Psoas muscle (tissue), 8 donors: ENCODE results near the gene LRRK1. TPM values are rescaled to one million over a fixed set of nuclear protein-coding genes. Genes with fewer than 3 reads are reported as not detected.

Experiments
- ATAC-seq, 4 donors: fragments of 200-7000 bp; cut with Tn5 transposase; one replicate each; pipeline ENCODE4 v1.9.1; 2020; ENCODE audit warnings: moderate library complexity in 3 of 4, mild to moderate bottlenecking in 2 of 4
- DNase-seq, 2 donors: peaks; one replicate each; pipeline ENCODE4 v3.0.0-alpha.2; 2020
- H3K27ac ChIP-seq: fragments of 200-600 bp; one replicate; pipeline ENCODE4 v1.8.0; 2022
- H3K27me3 ChIP-seq, 3 donors: fragments of 200-600 bp in 1 of 3; one replicate each; pipeline versions ENCODE4 v1.6.1 to v1.8.0; 2013 to 2022; ENCODE audit warnings: low read length in 2 of 3, mild to moderate bottlenecking in 2 of 3, moderate library complexity in 1 of 3; ENCODE audit not compliant: insufficient read depth in 3 of 3
- H3K36me3 ChIP-seq, 2 donors: fragments of 200-600 bp in 1 of 2; one replicate each; pipeline versions ENCODE4 v1.6.1 to v1.8.0; 2013 to 2022; ENCODE audit warnings: low read depth in 1 of 2, mild to moderate bottlenecking in 1 of 2, moderate library complexity in 1 of 2; ENCODE audit not compliant: insufficient read depth in 1 of 2
- H3K4me1 ChIP-seq: fragments of 200-600 bp; one replicate; pipeline ENCODE4 v1.8.0; 2022
- H3K4me3 ChIP-seq: fragments of 200-600 bp; one replicate; pipeline ENCODE4 v1.8.0; 2022; ENCODE audit warnings: mild to moderate bottlenecking
- H3K9me3 ChIP-seq: fragments of 200-600 bp; one replicate; pipeline ENCODE4 v1.8.0; 2022
- WGBS, 3 donors: extraction: QIAGEN DNeasy Blood & Tissue Kit; methylation state at CpG; one replicate each; pipeline versions ENCODE4 v1.1.6 to v1.1.7; 2013; 5-methylcytosine and 5-hydroxymethylcytosine counted together
- intact Hi-C, 2 donors: fragments of 100-400 bp; cut with DNase I; formaldehyde crosslinking; loops; one replicate each; pipeline versions ENCODE4 v1.11.0 to v1.14.2; 2022
- polyA plus RNA-seq, 3 donors: library from polyadenylated mRNA; stranded (reverse); fragments of 200-250 nt; gene quantifications; one replicate each; pipeline ENCODE4 v1.2.3, GENCODE V29; 2013
- total RNA-seq, 4 donors: library from RNA; stranded (reverse); fragmentation: NEBNext Ultra II Directional in 2 of 4; extraction: Animal tissue kit (Norgen Biotek cat#: 25700) in 2 of 4; gene quantifications; one replicate each; pipeline versions ENCODE4 v1.2.1 to v1.2.4, GENCODE V29; 2021 to 2023
- TF ChIP-seq, protein P1 (sequence below): fragments of 200-600 bp; IDR thresholded peaks from one replicate; pipeline ENCODE4 v1.8.0; 2022; ENCODE audit warnings: antibody characterized with exemption
- donor health status: healthy with polysubstance abuse.
- donor health status: DM: no; HTN: no; CAD: no; lungs with moderate emphysema.
- donor health status: Bipolar disorder and iron deficiency.
- donor health status: healthy.
- donor health status: DM: yes; HTN: yes; CAD: no.
- donor health status: DM: no; HTN: no; CAD: no.
- donor health status: DM: no; HTN: no; CAD: no.
- donor health status: DM: yes; HTN: yes; CAD: no.

The LRRK1 gene
- total and polyA plus RNA-seq, 7 donors, result 0.91 to 7.6 (median 2.6) TPM

DNA sequence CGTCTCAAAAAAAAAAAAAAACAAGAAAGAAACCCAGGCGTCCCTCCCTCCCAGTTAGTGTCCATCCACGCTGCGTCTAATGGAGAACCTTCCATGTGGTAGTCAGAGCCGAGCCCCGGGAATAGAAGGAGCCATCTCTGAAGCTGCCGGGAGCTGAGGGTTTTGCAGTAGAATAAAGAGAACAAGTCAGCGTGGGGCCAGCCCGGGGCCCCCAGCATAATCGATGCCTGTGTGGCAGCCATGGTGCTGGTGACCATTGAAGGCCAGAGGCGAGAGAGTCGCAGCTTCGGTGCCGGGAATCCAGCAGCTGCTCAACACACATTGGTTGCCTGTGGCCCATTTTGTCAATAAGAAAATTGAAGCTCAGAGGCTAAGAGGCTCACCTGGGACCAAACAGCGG lies 181.0 kb downstream of the LRRK1 start:
- H3K4me1 ChIP-seq, result no peaks in the 10 kb centered on the region
- no peaks in the 10 kb centered on the region for H3K36me3 ChIP-seq
- no peaks in the 10 kb centered on the region for H3K27me3 ChIP-seq
- H3K27ac ChIP-seq, result no peak overlapping the region
- peak in 1 of 2 donors; percentile 8 for DNase-seq
- TF ChIP-seq, protein P1, sequence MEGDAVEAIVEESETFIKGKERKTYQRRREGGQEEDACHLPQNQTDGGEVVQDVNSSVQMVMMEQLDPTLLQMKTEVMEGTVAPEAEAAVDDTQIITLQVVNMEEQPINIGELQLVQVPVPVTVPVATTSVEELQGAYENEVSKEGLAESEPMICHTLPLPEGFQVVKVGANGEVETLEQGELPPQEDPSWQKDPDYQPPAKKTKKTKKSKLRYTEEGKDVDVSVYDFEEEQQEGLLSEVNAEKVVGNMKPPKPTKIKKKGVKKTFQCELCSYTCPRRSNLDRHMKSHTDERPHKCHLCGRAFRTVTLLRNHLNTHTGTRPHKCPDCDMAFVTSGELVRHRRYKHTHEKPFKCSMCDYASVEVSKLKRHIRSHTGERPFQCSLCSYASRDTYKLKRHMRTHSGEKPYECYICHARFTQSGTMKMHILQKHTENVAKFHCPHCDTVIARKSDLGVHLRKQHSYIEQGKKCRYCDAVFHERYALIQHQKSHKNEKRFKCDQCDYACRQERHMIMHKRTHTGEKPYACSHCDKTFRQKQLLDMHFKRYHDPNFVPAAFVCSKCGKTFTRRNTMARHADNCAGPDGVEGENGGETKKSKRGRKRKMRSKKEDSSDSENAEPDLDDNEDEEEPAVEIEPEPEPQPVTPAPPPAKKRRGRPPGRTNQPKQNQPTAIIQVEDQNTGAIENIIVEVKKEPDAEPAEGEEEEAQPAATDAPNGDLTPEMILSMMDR, result no peak
- WGBS, 3 donors, result 93 to 95% (median 93%) methylated on average over 15 of the region's 15 CpGs
- no peak overlapping the region for H3K4me3 ChIP-seq
- no peaks in the 10 kb centered on the region for H3K9me3 ChIP-seq
- ATAC-seq, result no peak
- intact Hi-C loops, result no loop called here

DNA sequence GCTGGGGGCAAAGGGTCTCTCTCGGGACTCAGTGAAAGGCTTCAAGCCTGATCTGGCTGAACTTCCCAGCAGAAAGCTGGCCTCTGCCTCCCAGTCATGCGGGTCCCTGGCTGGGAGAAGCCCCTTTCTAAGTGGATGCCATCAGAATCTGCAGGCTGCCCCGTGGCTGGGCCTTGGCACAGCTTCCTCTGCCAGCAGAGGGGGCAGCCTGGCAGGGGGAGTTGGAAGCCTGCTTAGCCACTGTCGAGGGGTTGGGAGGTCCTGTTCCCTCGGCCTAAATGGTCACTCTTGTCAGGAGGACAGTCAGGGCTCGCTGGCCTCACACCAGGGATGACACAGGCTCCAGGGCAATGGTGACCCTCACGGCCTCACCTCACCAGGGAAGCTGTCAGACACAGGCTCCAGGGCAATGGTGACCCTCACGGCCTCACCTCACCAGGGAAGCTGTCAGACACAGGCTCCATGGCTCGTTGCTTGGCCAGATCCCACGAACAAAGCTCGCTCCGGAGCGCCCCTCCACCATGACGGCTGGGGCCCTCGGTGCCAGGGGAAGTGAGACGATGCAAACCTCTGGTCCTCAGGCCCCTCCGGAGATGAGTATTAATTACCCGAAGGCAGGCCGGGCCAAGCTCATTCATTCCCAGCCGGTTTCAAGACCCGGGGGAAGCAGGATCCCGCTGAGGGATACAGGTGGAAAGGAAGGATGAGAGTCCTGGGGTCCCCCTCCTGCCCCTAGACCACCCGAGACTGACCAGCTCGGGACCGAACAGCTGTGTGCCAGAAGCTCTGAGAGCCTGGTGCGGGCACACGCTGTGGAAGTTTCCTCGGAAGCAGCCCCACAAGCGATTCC lies 181.7 kb downstream of the LRRK1 start:
- WGBS, 3 donors, result 82 to 87% (median 83%) methylated on average over 28 to 29 of the region's 29 CpGs
- no peak overlapping the region for H3K27ac ChIP-seq
- no peaks in the 10 kb centered on the region for H3K36me3 ChIP-seq
- H3K9me3 ChIP-seq, result no peaks in the 10 kb centered on the region
- DNase-seq, result peak in 1 of 2 donors; percentile 18
- no peak for ATAC-seq
- intact Hi-C loops, result no loop called here
- H3K4me3 ChIP-seq, result no peak overlapping the region
- TF ChIP-seq, protein P1, result no peak
- H3K4me1 ChIP-seq, result no peaks in the 10 kb centered on the region
- H3K27me3 ChIP-seq, result no peaks in the 10 kb centered on the region

DNA sequence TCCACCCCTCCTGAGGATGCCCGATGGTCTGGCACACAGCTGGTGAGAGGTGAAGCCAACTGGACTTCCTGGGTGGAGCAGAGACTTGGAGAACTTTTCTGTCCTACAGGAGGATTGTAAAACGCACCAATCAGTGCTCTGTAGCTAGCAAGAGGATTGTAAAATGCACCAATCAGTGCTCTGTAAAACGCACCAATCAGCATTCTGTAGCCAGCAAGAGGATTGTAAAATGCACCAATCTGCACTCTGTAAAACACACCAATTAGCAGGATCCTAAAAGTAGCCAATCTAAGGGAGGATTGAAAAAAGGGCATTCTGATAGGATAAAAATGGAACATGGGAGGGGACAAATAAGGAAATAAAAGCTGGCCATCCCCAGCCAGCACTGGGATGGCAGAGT lies 182.5 kb downstream of the LRRK1 start:
- Histone ChIP-seq H3K27ac (no peak overlapping the region), H3K36me3 (no peaks in the 10 kb centered on the region), H3K27me3 (no peaks in the 10 kb centered on the region), H3K4me1 (no peaks in the 10 kb centered on the region), H3K9me3 (no peaks in the 10 kb centered on the region), H3K4me3 (no peak overlapping the region)
- ATAC-seq (no peak), DNase-seq (peak in 1 of 2 donors; percentile 19)
- intact Hi-C loops, result no loop called here
- TF ChIP-seq, protein P1, result no peak
- WGBS, 3 donors, result 81 to 87% (median 86%) methylated on average over 3 of the region's 3 CpGs

GRCh38 chr15:101102746-101103145 lies 183.6 kb downstream of the LRRK1 start:
- no peaks in the 10 kb centered on the region for H3K4me1 ChIP-seq
- no peaks in the 10 kb centered on the region for H3K27me3 ChIP-seq
- intact Hi-C loops, result no loop called here
- DNase-seq (peak in 1 of 2 donors; percentile 11), ATAC-seq (no peak)
- no peak overlapping the region for H3K4me3 ChIP-seq
- no peak overlapping the region for H3K27ac ChIP-seq
- TF ChIP-seq, protein P1, result no peak
- H3K36me3 ChIP-seq, result no peaks in the 10 kb centered on the region
- H3K9me3 ChIP-seq, result no peaks in the 10 kb centered on the region
- 75 to 86% (median 85%) methylated on average over 5 of the region's 5 CpGs for WGBS, 3 donors
